ENCODE measurements around the gene STK11IP.

The STK11IP gene

GRCh38 chr2:219621935-219622334, 24.3 kb downstream of the STK11IP start:
- DNase-seq: no peak

GRCh38 chr2:219622472-219622871, 24.8 kb downstream of the STK11IP start:
- no peak for DNase-seq

DNA sequence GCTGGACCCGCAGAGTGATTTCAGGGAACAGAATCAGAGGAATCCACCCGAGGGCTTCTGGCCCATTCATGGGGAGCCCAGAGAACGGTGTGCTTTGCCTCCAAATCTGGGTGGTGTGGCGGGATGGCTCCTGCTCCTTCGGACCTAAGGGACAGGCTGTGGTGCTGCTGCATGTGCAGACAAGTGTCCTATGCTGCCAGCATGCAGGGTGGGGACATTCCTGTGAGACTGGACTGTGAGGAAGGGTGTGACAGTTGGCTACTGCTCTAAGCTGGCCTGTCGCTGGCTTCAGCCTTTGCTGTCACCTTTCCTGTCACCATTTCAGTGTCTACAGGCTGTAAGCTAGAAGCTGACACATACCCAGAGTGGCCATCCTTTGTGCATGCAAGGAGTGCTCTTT, 26.9 kb downstream of the STK11IP start:
- DNase-seq: no peak

GRCh38 chr2:219625179-219625578, 27.5 kb downstream of the STK11IP start:
- DNase-seq: no peak

- no peak for DNase-seq
Measured at GRCh38 chr2:219626540-219626939, 28.9 kb downstream of the STK11IP start.

- no peak for DNase-seq
Measured at GRCh38 chr2:219627103-219628100, 29.7 kb downstream of the STK11IP start, which contains the start of gene SLC4A3. Gene SLC4A3 (plus strand): TSS chr2:219627630. CDS start chr2:219627993, 363 bp downstream.

DNA sequence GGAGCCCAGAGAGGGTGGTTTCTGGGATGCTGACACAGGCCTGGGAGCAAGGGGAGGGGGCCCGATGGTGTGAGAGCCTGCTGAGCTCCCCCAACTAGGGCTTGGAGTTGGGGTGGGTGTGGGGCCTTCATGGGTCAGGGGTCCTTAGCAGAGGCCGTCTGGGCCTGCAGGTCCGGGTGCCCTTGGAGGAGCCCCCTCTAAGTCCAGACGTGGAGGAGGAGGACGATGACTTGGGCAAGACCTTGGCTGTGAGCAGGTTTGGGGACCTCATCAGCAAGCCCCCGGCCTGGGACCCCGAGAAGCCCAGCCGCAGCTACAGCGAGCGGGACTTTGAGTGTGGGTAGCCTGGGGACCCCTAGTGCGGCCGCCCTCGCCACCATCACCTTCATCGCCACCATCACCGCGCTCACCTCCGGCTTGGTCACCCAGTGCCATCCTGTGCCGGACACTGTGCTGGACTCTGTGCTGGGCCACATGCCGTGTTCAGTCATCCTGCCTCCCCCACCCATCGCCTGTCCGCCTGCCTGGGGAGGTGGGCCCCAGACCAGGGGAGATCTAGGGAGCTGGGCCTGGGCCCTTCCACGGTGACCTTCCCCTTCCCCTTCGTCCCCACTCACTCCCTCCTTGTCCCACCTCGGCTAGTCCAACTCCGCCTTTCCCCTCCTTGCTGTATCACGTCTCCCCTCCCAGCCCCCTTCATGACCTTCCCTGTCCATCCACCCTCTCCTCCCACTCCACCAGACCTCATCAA, 30.8 kb downstream of the STK11IP start:
- no peak for DNase-seq

DNA sequence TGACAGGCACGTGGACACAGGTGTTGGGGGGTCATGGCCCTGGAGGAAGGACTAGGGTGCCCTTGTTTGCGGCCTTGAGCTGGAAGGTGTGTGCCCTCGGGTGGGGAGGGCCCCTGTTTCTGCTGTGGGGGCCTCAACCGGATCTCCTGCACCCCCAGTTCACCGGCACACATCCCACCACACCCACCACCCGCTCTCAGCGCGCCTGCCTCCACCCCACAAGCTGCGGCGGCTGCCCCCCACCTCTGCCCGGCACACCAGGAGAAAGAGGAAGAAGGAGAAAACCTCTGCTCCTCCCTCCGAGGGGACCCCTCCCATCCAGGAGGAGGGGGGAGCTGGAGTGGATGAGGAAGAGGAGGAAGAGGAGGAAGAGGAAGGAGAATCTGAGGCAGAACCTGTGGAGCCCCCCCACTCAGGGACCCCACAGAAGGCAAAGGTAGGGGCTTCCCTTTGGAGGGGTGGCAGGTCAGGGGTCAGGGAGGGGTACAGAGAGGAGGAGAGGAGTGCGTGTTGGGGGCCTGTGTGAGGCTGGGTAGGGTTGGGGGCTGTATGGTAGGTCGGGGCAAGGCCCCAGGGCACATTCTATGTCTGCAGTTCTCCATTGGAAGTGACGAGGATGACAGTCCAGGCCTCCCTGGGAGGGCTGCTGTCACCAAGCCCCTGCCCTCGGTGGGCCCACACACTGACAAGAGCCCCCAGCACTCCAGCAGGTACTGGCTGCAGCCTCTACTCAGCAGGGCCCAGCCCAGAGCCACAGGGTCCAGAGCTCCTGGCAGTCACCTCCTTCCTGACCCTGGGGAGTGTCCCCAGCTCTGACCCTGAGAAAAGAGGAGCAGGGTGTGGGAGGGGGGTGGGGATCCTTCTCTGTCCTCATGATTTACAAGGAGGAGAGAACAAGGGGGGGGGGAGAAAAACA, 31.6 kb downstream of the STK11IP start:
- DNase-seq: no peak

DNA sequence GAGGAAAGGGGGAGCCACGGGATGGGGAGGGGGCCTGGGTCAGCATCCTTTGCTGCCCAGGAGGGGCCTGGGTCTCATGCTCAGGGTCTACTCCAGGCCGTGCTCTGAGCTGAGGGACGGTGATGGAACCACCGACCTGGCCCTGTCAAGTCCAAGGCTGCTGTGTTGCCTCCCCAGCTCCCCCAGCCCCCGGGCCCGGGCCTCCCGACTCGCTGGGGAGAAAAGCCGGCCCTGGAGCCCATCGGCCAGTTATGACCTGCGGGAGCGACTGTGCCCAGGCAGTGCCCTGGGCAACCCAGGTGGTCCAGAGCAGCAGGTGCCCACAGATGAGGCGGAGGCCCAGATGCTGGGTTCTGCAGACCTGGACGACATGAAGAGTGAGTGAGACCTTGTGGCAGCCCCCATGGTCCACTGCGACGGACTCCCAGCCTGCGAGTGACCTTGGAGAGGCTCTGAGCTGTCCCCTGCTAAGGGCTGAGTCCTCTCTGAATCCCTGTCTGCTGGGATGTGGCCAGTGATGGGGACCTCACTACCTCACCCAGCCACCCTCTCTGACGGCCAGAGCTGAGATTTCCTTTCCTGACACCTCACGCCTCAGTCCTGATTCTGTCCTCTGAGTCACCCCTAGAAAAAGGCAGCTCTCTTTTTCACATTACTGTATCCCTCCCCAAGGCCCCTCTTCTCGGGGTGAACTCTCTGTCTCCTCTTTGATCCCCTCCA, 32.5 kb downstream of the STK11IP start:
- DNase-seq: no peak

DNA sequence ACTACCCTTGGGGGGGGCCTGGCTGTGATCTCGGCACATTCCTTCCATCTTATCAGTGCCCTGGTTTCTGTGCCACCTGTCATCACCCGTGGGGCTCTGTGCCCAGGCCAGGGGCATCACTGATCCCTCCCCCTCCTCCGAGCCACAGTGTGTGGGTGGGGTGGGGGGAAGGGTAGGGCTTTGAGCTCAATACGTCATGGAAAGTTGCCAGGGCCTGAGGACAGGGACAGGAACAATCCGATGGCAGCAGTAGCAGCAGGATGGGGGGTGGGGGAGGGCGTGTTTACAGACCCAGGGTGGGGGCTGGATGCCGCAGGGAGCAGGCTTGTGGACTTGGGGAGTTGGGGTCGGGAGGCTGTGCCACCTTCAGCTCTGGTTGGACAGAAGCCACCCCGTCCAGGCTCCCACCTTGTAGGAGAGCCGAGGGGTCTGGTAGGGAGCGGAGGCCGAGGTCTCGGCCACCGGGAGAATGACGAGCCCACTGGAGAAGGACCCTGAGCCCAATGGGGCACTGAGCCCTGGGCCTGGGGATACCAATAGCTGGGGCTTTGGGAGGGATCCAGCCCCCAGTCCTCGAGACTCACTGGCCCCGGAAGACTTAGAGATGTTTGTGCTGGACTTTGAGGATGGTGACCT, 33.2 kb downstream of the STK11IP start:
- DNase-seq: no peak

DNA sequence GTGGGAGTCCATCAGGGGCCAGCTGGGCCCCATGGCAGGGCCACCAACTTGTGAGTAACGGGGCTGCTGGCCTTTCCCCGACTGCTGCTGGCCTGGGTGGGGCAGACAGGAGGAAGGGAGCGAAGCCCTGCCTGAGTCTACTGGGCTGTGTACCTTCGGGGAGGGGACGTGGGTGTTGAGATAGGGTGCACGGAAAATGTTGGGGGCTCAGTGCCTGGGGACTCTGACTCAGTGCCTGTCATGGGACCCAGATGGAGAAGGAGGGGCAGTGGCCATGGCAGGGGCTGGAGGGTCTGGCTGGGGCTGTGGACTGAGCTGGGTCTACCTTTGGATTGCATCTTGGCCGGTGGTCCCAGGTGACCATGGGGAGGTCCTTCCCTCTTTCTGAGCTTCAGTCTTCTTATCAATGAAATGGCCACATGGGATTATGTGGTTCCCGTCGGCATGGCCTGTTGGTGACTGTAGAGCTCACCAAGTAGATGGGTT, 33.8 kb downstream of the STK11IP start:
- no peak for DNase-seq

DNA sequence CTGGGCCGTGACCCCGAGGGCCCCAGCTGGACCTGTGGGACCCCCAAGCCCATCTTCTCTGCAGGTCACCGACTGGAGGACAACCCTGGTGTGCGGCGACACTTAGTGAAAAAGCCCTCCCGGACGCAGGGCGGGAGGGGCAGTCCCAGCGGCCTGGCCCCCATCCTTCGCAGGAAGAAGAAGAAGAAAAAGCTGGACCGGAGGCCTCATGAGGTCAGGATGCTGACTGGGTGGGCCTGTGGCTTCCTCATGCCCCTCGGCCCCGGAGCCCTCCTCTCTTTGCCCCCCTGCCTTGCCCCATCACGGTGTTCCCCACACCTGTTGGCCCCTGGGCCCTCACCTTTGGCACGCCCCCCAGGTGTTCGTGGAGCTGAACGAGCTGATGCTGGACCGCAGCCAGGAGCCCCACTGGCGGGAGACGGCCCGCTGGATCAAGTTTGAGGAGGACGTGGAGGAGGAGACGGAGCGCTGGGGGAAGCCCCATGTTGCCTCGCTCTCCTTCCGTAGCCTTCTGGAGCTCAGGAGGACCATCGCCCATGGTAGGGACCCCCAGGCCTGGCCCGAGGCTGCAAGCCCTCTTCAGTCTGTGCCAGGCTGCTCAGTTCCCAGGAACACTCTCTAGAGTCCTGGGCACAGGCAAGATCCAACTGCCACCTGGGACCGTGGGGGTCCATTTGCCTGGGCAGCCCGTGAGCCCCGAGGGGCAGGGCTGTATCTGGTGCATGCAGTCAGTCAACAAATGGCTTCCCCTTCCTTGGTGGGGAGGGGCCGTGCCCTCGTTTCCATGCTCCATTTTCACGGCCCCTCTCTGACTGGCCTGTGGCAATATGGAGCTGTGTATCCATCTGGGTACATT, 34.5 kb downstream of the STK11IP start:
- DNase-seq: no peak

DNA sequence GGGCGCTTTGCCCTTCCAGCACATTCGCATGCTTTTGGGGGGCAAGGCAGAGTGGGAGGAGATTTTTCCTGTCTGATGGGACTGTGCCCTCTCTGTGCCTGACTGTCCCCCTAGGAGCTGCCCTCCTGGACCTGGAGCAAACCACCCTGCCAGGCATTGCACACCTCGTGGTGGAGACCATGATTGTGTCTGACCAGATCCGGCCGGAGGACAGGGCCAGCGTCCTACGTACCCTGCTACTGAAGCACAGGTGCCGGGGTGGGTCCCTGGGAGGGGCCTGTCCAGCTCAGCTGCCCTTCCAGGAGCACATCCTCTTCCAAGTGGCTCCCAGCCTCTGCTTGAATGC, 35.1 kb downstream of the STK11IP start:
- DNase-seq: no peak

- DNase-seq: no peak
Measured at GRCh38 chr2:219633276-219634065, 35.8 kb downstream of the STK11IP start.

DNA sequence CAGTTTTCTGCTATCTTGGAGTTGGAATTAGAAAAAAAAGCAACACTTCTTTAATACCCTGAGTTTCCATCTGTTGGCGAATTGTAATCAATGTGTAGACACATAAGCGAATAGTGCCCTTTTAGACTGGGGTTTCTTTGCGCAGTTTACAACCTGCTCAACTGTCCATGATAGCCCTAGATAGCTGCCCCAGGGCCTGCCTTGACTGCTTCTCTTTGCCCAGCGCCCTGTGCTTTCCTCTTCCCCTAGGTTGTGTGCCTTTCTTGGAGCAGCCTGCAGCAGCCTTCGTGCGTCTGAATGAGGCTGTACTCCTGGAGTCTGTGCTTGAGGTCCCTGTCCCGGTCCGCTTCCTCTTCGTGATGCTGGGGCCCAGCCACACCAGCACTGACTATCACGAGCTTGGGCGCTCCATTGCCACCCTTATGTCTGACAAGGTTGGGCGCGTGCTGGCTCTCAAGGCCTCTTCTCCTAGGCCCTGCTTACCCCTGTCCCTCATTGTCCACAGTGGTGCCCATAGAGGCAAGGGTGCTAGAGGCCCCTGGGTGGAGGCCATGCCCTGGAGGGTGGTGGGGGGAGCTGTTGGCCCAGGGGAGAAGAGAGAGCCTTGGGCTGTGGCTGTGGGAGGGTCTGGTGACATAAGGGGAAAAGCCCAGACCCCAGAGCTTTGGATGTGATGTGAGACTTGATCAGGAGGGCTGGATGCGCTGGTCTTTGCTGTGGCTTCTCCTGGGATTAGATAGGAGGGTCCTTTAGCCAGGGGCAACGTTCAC, 36.7 kb downstream of the STK11IP start:
- no peak for DNase-seq

- no peak for DNase-seq
Measured at GRCh38 chr2:219634951-219635751, 37.5 kb downstream of the STK11IP start.

GRCh38 chr2:219636144-219636915, 38.7 kb downstream of the STK11IP start:
- DNase-seq: no peak
